HuH-7 (cell line): ENCODE data around the gene SETBP1.
"Not testable (repeated sequence)": the region's sequence is repeated elsewhere in the genome, so short reads cannot be mapped to it uniquely, and the experiment has no call there.

Source experiments
- DNase-seq: peaks from one replicate; pipeline ENCODE4 v3.0.0; 2011; ENCODE audit warnings: low spot score

The SETBP1 gene

GRCh38 chr18:44704135-44704789 is 23.6 kb downstream of the SETBP1 start:
- no peak for DNase-seq

GRCh38 chr18:44705075-44705675 is 24.5 kb downstream of the SETBP1 start:
- no peak for DNase-seq

- no peak for DNase-seq
Observed at GRCh38 chr18:44708451-44709083, 27.9 kb downstream of the SETBP1 start.

GRCh38 chr18:44709307-44710126 is 28.8 kb downstream of the SETBP1 start:
- DNase-seq = no peak

GRCh38 chr18:44710931-44711330 is 30.2 kb downstream of the SETBP1 start:
- DNase-seq = no peak

GRCh38 chr18:44712025-44712424 is 31.3 kb downstream of the SETBP1 start:
- no peak for DNase-seq

GRCh38 chr18:44713435-44713834 is 32.7 kb downstream of the SETBP1 start:
- DNase-seq = no peak

GRCh38 chr18:44714376-44714775 is 33.7 kb downstream of the SETBP1 start:
- no peak for DNase-seq

GRCh38 chr18:44715245-44715644 is 34.6 kb downstream of the SETBP1 start:
- no peak for DNase-seq

- DNase-seq = no peak
Observed at GRCh38 chr18:44715842-44716241, 35.2 kb downstream of the SETBP1 start.

GRCh38 chr18:44716697-44717163 is 36.0 kb downstream of the SETBP1 start:
- no peak for DNase-seq

- no peak for DNase-seq
Observed at GRCh38 chr18:44719519-44720060, 38.9 kb downstream of the SETBP1 start.

GRCh38 chr18:44721748-44722147 is 41.1 kb downstream of the SETBP1 start:
- DNase-seq = not testable (repeated sequence)

GRCh38 chr18:44723411-44723810 is 42.7 kb downstream of the SETBP1 start:
- DNase-seq = no peak

GRCh38 chr18:44724105-44724778 is 43.6 kb downstream of the SETBP1 start:
- DNase-seq = no peak

- no peak for DNase-seq
Observed at GRCh38 chr18:44725300-44726058, 44.8 kb downstream of the SETBP1 start.

- DNase-seq = no peak
Observed at GRCh38 chr18:44726059-44726421, 45.4 kb downstream of the SETBP1 start.

GRCh38 chr18:44727291-44727690 is 46.6 kb downstream of the SETBP1 start:
- DNase-seq = no peak

- no peak for DNase-seq
Observed at GRCh38 chr18:44729631-44730101, 49.0 kb downstream of the SETBP1 start.

- DNase-seq = no peak
Observed at GRCh38 chr18:44730803-44731529, 50.3 kb downstream of the SETBP1 start.
